Measurements from ENCODE around the gene POLN. TPM values are rescaled to one million over a fixed set of nuclear protein-coding genes. Genes with fewer than 3 reads are reported as not detected.
A peak's percentile ranks its signal among the peaks of the same experiment; 100 is the strongest.
"Not testable (repeated sequence)": the region's sequence is repeated elsewhere in the genome, so short reads cannot be mapped to it uniquely, and the experiment has no call there.

The POLN gene
- total RNA-seq, 1 experiment from 2014 or later, result 0.26 TPM

DNA sequence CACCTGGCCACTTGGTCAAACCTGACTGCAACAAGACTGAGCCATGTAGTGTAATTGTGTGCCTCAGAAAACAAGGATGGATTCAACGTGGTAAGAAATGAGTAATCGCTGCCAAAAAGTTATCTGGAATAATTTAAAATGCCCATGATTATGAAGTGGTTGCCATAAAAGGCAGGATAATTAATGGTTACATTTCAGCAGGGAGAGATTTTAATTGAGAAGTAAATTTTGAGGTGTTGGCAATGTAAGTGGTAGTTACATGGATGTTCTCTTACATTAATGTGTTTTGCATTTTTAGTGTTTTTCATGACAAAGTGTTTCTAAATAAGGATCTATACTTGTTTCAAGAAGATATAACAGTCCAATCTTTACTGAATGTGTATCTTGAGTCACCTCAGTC is 15.7 kb downstream of the POLN start:
- Histone ChIP-seq H3K4me3 (ENCODE audit: low read length) (no peak overlapping the region), H3K4me1 (ENCODE audit: insufficient read depth, low read length) (peaks cover 10% of the 10 kb centered on the region; the same call in 1 of the 2 replicates), H3K9me3 (ENCODE audit: low read length) (no peaks in the 10 kb centered on the region), H3K27ac (ENCODE audit: low read length) (no peak overlapping the region), H3K9ac (ENCODE audit: low read length) (no peak overlapping the region), H3F3A (ENCODE audit: low read length, unreplicated experiment) (no peaks in the 10 kb centered on the region), H3K4me2 (ENCODE audit: low read length) (no peak overlapping the region), H4K20me1 (ENCODE audit: low read length) (no peaks in the 10 kb centered on the region), H3K36me3 (ENCODE audit: low read depth, low read length) (no peaks in the 10 kb centered on the region; the same call in 1 of the 2 replicates), H3K9me2 (replicated peaks; ENCODE audit: low read length) (no peaks in the 10 kb centered on the region), H3K79me2 (ENCODE audit: low read length) (no peaks in the 10 kb centered on the region), H3K27me3 (ENCODE audit: low read length) (no peaks in the 10 kb centered on the region), H2AFZ (ENCODE audit: low read length) (no peak overlapping the region)
- ChIA-PET CTCF (no interaction called here), POLR2A (ENCODE audit: unreplicated experiment) (no interaction called here)
- TF ChIP-seq, protein P1, sequence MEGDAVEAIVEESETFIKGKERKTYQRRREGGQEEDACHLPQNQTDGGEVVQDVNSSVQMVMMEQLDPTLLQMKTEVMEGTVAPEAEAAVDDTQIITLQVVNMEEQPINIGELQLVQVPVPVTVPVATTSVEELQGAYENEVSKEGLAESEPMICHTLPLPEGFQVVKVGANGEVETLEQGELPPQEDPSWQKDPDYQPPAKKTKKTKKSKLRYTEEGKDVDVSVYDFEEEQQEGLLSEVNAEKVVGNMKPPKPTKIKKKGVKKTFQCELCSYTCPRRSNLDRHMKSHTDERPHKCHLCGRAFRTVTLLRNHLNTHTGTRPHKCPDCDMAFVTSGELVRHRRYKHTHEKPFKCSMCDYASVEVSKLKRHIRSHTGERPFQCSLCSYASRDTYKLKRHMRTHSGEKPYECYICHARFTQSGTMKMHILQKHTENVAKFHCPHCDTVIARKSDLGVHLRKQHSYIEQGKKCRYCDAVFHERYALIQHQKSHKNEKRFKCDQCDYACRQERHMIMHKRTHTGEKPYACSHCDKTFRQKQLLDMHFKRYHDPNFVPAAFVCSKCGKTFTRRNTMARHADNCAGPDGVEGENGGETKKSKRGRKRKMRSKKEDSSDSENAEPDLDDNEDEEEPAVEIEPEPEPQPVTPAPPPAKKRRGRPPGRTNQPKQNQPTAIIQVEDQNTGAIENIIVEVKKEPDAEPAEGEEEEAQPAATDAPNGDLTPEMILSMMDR (conservative IDR thresholded peaks at IDR 0.05; ENCODE audit: low read depth, low read length), result no peak
- TF ChIP-seq EZH2phosphoT487 (IDR thresholded peaks at IDR 0.05; ENCODE audit: borderline replicate concordance, low read length) (no peak), EZH2 (IDR thresholded peaks at IDR 0.05; ENCODE audit: low read length, unreplicated experiment) (no peak)
- DNase-seq (no peak), ATAC-seq (no peak)
- BruUV-seq (replicated peaks), result no TSS peak
- intact Hi-C loops (cut with micrococcal nuclease), result no loop called here

DNA sequence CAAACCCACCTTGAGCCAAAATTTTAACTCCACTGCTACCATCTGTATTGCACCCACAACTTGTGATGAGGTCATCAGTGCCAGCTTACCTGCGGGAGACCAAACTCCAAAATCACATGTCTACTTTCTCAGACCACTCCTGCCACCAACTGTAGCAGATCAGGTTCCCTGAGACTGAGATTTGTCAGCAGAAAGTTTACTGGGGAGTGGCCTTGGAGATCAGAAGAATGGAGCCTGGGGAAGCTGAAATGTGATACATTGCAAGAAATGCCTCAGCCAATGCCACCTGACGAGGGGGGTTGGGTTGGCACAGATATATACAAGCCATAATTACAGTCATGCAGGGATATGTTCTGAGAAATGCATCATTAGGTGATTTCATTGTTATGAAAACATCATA is 19.1 kb downstream of the POLN start:
- DNase-seq (peak; percentile 57), ATAC-seq (peak; percentile 53)
- Histone ChIP-seq H3K9me3 (ENCODE audit: low read length) (no peaks in the 10 kb centered on the region), H3K36me3 (ENCODE audit: low read depth, low read length) (no peaks in the 10 kb centered on the region), H3K9ac (ENCODE audit: low read length) (no peak overlapping the region), H4K20me1 (ENCODE audit: low read length) (no peaks in the 10 kb centered on the region), H3K9me2 (replicated peaks; ENCODE audit: low read length) (no peaks in the 10 kb centered on the region), H3K4me1 (ENCODE audit: insufficient read depth, low read length) (peaks cover 21% of the 10 kb centered on the region; the same call in 1 of the 2 replicates), H3F3A (ENCODE audit: low read length, unreplicated experiment) (no peaks in the 10 kb centered on the region), H3K79me2 (ENCODE audit: low read length) (no peaks in the 10 kb centered on the region), H3K27ac (ENCODE audit: low read length) (no peak overlapping the region), H3K4me3 (ENCODE audit: low read length) (no peak overlapping the region), H2AFZ (ENCODE audit: low read length) (no peak overlapping the region), H3K27me3 (ENCODE audit: low read length) (no peaks in the 10 kb centered on the region), H3K4me2 (ENCODE audit: low read length) (no peak overlapping the region)
- ChIA-PET POLR2A (ENCODE audit: unreplicated experiment) (interaction anchor here (0.5 kb wide), 1 partner anchor 313 kb away, joined by 3 read pairs; no protein-coding TSS in a partner anchor), CTCF (interaction anchor here (0.6 kb wide), 1 partner anchor 135 kb away, joined by 3 read pairs; no protein-coding TSS in a partner anchor)
- no TSS peak for BruUV-seq (replicated peaks)
- no peak for TF ChIP-seq EZH2phosphoT487 (IDR thresholded peaks at IDR 0.05; ENCODE audit: borderline replicate concordance, low read length)
- TF ChIP-seq, protein P1 (conservative IDR thresholded peaks at IDR 0.05; ENCODE audit: low read depth, low read length), result no peak
- intact Hi-C loops (cut with micrococcal nuclease), result loop anchor here (5.0 kb wide), 1 partner anchor 239 kb away; no protein-coding TSS in a partner anchor

DNA sequence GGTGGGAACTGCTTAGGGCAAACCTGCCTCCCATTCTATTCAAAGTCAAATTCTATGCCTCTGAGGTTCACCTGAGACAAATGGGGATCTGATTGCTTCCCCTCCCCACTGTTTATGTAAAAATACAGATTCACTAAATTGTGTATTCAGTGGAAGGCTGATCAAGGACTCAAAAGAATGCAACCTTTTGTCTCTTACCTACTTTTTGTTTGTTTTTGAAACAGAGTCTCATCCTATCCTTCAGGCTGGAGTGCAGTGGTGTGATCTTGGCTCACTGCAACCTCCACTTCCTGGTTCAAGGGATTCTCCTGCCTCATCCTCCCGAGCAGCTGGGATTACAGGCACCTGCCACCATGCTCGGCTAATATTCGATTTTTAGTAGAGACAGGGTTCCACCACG is 20.5 kb downstream of the POLN start:
- intact Hi-C loops (cut with micrococcal nuclease), result loop anchor here (5.0 kb wide), 1 partner anchor 241 kb away; no protein-coding TSS in a partner anchor
- H3K4me3 ChIP-seq (ENCODE audit: low read length); H2AFZ ChIP-seq (ENCODE audit: low read length); H3K27me3 ChIP-seq (ENCODE audit: low read length); H4K20me1 ChIP-seq (ENCODE audit: low read length); H3K79me2 ChIP-seq (ENCODE audit: low read length); H3K9me3 ChIP-seq (ENCODE audit: low read length); DNase-seq; H3K9ac ChIP-seq (ENCODE audit: low read length); H3K4me2 ChIP-seq (ENCODE audit: low read length); H3F3A ChIP-seq (ENCODE audit: low read length, unreplicated experiment); H3K9me2 ChIP-seq (replicated peaks; ENCODE audit: low read length); ATAC-seq; H3K36me3 ChIP-seq (ENCODE audit: low read depth, low read length); POLR2A ChIA-PET (ENCODE audit: unreplicated experiment); BruUV-seq (replicated peaks); CTCF ChIA-PET; H3K27ac ChIP-seq (ENCODE audit: low read length): not testable (repeated sequence)
- H3K4me1 ChIP-seq (ENCODE audit: insufficient read depth, low read length), result peaks cover 29% of the 10 kb centered on the region

Data from PC-3 (cell line).